Fibroblast of the aortic adventitia (primary cell): ENCODE data around the gene ERFE. TPM values are rescaled to one million over a fixed set of nuclear protein-coding genes. Genes with fewer than 3 reads are reported as not detected.

Source experiments
- DNase-seq: peaks from one replicate; pipeline ENCODE4 v3.0.0-alpha.2; 2010; ENCODE audit warnings: low read depth
- H3K4me3 ChIP-seq: 2 replicates; pipeline ENCODE4 v1.5.1; 2011; ENCODE audit warnings: low read depth, mild to moderate bottlenecking, control low read depth, low read length, moderate library complexity
- total RNA-seq: library from RNA; depleted of rRNA; stranded (reverse); fragments of >200 nt; gene quantifications from 2 replicates; pipeline ENCODE4 v1.2.3, GENCODE V29; 2012; ENCODE audit warnings: low replicate concordance
- TF ChIP-seq, protein P1 (sequence below): IDR thresholded peaks from 2 replicates; pipeline ENCODE4 v1.5.1; 2011; ENCODE audit warnings: mild to moderate bottlenecking, low read length, control low read depth, inconsistent platforms; ENCODE audit not compliant: insufficient read depth

The ERFE gene
- total RNA-seq, 1 donor: 2.8 TPM

DNA sequence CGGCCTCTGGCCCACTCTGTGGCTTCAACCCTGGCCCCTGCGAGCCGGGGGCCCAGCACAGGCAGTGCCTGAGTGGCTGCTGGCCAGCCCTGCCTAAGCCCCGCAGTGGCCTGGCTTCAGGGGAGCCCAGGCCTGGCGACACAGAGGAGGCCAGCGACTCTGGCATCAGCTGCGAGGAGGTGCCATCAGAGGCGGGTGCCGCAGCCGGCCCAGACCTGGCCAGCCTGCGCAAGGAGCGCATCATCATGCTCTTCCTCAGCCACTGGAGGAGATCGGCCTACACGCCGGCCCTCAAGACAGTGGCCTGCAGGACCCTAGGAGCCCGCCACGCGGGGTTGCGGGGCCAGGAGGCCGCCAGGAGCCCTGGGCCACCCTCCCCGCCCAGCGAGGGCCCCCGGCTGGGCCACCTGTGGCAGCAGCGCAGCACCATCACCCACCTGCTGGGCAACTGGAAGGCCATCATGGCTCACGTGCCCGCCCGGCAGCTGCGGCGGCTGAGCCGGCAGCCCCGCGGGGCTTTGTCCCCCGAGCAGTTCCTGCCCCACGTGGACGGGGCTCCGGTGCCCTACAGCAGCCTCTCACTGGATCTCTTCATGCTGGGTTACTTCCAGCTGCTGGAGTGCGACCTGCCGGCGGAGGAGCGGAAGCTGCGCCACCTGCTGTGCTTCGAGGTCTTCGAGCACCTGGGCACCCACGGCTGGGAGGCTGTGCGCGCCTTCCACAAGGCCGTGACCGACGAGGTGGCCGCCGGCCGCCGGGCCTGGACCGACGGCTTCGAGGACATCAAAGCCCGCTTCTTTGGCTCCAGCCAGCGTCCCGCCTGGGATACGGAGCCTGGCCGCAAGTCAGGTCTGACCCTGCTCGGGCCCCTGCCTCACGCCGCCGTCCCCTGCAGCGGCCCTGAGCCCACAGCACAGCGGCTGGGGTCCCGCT lies 27.8 kb upstream of the ERFE start:
- H3K4me3 ChIP-seq: no peak overlapping the region
- DNase-seq: no peak
- TF ChIP-seq, protein P1, sequence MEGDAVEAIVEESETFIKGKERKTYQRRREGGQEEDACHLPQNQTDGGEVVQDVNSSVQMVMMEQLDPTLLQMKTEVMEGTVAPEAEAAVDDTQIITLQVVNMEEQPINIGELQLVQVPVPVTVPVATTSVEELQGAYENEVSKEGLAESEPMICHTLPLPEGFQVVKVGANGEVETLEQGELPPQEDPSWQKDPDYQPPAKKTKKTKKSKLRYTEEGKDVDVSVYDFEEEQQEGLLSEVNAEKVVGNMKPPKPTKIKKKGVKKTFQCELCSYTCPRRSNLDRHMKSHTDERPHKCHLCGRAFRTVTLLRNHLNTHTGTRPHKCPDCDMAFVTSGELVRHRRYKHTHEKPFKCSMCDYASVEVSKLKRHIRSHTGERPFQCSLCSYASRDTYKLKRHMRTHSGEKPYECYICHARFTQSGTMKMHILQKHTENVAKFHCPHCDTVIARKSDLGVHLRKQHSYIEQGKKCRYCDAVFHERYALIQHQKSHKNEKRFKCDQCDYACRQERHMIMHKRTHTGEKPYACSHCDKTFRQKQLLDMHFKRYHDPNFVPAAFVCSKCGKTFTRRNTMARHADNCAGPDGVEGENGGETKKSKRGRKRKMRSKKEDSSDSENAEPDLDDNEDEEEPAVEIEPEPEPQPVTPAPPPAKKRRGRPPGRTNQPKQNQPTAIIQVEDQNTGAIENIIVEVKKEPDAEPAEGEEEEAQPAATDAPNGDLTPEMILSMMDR: no peak

DNA sequence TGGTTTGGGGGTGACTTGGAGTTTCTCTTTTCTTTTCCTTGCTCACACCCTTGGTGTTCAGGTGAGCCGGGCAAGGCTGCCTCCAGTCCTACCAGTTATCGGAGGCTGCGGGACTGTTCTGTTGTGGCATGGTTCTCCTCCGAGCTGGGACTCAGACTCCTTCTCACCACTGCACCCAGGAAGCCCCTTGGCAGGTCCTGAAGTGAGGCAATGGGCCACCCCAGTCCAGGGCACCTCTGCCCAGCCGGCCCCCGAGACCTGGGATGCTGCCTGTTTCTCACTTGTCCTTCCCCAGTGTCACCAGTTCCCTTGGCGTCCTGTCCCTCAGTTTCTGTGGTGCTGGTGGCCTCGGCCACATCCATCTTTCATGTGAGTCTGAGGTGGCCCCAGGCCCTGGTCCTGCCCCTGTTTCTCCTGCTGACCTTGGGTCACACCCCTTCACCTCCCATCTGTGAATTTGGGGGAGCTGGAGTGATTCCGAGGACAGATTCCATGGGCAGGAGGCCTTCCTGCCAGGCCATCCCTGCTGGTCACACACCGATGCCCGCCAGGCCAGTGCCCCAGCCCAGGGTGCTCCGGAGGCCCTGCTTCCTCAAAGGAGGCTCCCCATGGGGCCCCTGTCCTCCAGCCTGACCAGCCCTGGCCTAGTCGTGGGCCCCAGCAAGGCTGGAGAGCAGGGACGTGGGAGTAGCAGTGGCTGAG lies 26.9 kb upstream of the ERFE start:
- H3K4me3 ChIP-seq: no peak overlapping the region
- TF ChIP-seq, protein P1: no peak
- no peak for DNase-seq

DNA sequence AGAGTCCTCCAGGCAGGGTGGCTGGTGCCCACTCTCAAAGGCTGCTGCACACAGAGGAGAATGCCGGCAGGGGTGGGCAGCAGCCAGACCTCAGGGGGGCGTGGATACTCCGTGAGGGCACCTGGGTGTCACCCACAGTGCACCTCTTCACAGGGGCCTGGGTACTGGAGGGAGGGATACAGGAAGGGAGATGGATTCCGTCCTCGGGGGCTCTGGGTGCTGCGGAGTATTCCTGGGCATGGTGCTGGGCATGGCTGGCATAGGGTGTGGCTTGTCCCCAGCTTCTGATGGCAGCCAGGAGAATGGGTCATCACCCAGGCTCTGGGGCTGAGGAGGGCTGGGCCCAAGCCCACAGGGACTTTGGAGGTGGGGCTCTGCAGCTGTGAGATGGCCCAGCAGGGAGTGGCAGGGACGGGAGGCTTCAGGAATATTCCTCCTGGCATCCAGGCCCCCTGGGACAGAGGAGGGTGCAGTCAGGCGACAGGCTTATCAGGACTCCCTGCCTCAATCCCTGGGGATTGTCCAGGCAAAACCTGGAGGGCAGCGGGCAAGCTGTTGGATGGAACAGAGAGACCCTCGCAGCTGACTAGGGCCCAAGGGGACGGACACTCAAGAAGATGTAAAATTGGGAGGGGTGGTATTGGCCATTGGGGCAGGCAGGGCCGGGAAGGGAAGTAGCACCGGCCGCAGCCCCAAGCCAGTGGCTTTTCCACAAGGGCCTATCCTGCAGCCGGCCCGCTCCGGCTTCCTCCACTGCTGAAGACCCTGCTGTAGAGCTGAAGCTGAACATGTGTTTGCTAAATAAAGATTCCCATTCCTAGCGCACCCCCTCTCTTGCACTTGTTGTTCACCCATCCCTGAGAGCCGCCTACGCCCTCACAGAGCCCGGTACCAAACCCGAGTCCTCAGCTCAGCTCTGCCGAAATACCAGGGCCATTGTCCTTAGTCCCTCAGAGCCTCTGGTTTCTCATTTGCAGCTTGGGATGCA lies 26.0 kb upstream of the ERFE start:
- no peak for DNase-seq
- H3K4me3 ChIP-seq: no peak overlapping the region
- TF ChIP-seq, protein P1: no peak

DNA sequence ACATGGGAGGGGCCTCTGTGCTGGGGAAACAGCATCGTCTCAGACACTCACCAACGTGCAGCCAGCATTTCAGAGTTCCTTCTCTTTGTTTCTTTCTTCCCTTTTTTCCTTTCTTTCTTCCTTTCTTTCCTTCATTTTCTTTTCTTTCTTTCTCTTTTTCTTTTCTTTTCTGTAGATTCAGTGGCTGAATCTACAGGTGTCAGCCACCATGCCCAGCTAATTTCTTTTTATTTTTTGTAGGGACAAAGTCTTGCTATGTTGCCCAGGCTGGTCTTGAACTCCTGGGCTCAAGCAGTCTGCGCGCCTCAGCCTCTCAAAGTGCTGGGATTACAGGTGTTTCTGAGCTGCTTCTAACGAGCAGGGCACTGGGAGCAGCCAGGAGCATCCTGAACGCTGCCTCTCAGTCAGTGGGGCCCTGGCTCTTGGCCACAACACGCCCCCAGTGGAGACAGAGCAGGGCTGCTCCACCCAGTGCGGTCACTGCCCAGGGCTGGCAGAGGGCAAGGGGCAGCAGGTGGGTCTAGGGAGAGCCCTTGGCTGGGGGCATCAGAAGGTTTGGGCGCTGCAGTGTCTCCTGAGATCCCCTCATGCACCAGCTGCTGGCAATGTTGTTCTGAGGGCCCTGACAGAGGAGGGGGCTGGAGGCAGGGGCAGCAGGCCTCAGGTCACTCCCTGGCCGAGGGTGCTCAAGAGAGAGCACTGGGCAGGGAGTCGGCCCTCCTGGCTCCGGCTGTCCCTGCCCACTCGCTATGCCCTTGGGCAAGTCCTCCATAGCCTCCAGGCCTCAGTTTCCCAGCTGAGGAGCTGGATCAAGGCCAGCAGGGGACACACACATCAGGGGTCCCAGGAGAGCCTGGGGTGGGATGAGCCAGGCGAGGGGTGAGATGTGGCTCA lies 25.0 kb upstream of the ERFE start:
- TF ChIP-seq, protein P1: no peak
- no peak for DNase-seq
- no peak overlapping the region for H3K4me3 ChIP-seq

DNA sequence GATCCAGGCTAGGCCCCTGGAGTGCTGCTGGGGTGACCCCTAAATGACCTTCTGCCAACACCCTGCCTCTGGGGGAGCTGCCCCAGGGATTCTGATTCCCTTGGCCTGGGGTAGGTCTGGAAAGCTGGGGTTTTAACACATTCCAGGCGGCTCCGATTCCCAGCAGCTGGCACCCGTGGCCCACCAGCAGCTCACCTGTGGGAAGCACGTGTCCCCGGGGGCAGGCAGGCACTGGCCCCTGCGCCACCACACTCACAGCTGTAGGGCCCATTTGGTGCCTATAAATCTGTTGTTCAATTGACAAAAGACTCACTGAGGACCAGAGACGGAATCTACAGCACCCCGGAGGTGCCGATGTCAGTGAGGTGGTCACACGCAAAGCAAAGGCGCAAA lies 24.4 kb upstream of the ERFE start:
- TF ChIP-seq, protein P1: no peak
- H3K4me3 ChIP-seq: no peak overlapping the region
- DNase-seq: no peak
